GM21737 (cell line): ENCODE data around the gene ARMC3.
"Not testable (repeated sequence)": the region's sequence is repeated elsewhere in the genome, so short reads cannot be mapped to it uniquely, and the experiment has no call there.

Experiments
- ATAC-seq: cut with Tn5 transposase; IDR thresholded peaks from one replicate; pipeline ENCODE4 v1.9.1; 2021; ENCODE audit warnings: mild to moderate bottlenecking, moderate library complexity; ENCODE audit not compliant: unreplicated experiment

The ARMC3 gene

GRCh38 chr10:23069019-23069815 is 141.4 kb downstream of the ARMC3 start:
- no peak for ATAC-seq

GRCh38 chr10:23070092-23070912 is 142.4 kb downstream of the ARMC3 start:
- not testable (repeated sequence) for ATAC-seq

- no peak for ATAC-seq
Observed at GRCh38 chr10:23070913-23071218, 143.0 kb downstream of the ARMC3 start.

GRCh38 chr10:23072593-23072992 is 144.7 kb downstream of the ARMC3 start:
- ATAC-seq = not testable (repeated sequence)

- ATAC-seq = no peak
Observed at GRCh38 chr10:23073527-23073926, 145.7 kb downstream of the ARMC3 start.

- ATAC-seq = no peak
Observed at GRCh38 chr10:23075672-23076071, 147.8 kb downstream of the ARMC3 start.

- no peak for ATAC-seq
Observed at GRCh38 chr10:23078114-23078513, 150.3 kb downstream of the ARMC3 start.

- no peak for ATAC-seq
Observed at GRCh38 chr10:23079700-23080099, 151.8 kb downstream of the ARMC3 start.

GRCh38 chr10:23080262-23080661 is 152.4 kb downstream of the ARMC3 start:
- ATAC-seq = no peak

GRCh38 chr10:23081221-23081750 is 153.4 kb downstream of the ARMC3 start:
- ATAC-seq = no peak

GRCh38 chr10:23081891-23082290 is 154.0 kb downstream of the ARMC3 start:
- no peak for ATAC-seq
